Measurements from ENCODE around the gene CLDN6. TPM values are rescaled to one million over a fixed set of nuclear protein-coding genes. Genes with fewer than 3 reads are reported as not detected.

Gene CLDN6
- total and polyA plus RNA-seq, 7 experiments from 2014 or later: not detected

DNA sequence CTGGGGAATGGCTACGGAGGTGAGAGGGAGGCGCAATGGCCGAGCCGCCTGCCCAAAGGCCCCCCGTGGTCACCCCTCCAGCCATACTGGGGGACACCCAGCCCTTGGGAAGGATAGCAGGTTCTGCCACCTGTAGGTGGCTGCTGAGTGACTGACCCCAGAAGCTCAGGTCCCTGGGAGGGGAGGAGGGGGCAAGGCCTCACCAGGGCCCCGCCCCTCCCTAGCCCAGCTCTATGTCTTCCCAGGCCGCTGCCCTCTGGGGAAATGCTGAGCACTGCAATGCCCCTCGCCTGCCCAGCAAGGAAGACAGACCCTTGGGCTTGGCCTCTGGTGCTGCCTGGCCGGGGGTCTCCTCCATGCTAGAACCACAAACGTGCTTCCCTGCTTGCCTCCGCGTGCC is 16.7 kb downstream of the CLDN6 start:
- intact Hi-C loops (cut with micrococcal nuclease): no loop called here
- CTCF ChIA-PET: interaction anchor here (0.7 to 4.0 kb wide), 4 partner anchors 18 to 127 kb away, joined by 3 to 90 read pairs (median 4); partner anchors contain the start of genes FLYWCH2 and TNFRSF12A
- H3K9me3 Mint-ChIP-seq: no peaks in the 10 kb centered on the region
- H3K27ac Mint-ChIP-seq: no peak overlapping the region
- H3K27me3 Mint-ChIP-seq: peaks cover 0 to 13% (median 0%) of the 10 kb centered on the region in 5 donors
- ATAC-seq (no peak), DNase-seq (no peak)
- peaks cover 0 to 9% (median 4%) of the 10 kb centered on the region in 7 donors for H3K4me1 Mint-ChIP-seq
- Histone ChIP-seq H3K4me1 (ENCODE audit: control insufficient read depth in 2 of 2, insufficient read depth in 2 of 2, low read length in 2 of 2) (no peaks in the 10 kb centered on the region), H3K4me3 (ENCODE audit: low read length) (no peak overlapping the region), H3K27me3 (ENCODE audit: control insufficient read depth in 2 of 2, insufficient read depth in 2 of 2, low read length in 2 of 2) (no peaks in the 10 kb centered on the region), H3K36me3 (ENCODE audit: control insufficient read depth in 2 of 3, insufficient read depth in 3 of 3, low read length in 3 of 3) (no peaks in the 10 kb centered on the region), H3K9me3 (ENCODE audit: control insufficient read depth in 2 of 3, low read length in 3 of 3) (no peaks in the 10 kb centered on the region), H3K27ac (ENCODE audit: low read depth, low read length) (no peak overlapping the region)
- no peaks in the 10 kb centered on the region for H3K36me3 Mint-ChIP-seq
- POLR2A ChIA-PET: interaction anchor here (0.7 to 1.0 kb wide), 2 partner anchors 22 to 23 kb away, joined by 3 read pairs; partner anchors contain the start of genes HCFC1R1 and THOC6
- no peak overlapping the region for H3K4me3 Mint-ChIP-seq

GRCh38 chr16:3000540-3000939 is 17.4 kb downstream of the CLDN6 start:
- Mint-ChIP-seq H3K9me3 (no peaks in the 10 kb centered on the region), H3K4me3 (no peak overlapping the region), H3K27ac (no peak overlapping the region), H3K36me3 (no peaks in the 10 kb centered on the region), H3K27me3 (peaks cover 0 to 13% (median 0%) of the 10 kb centered on the region in 5 donors), H3K4me1 (peaks cover 0 to 9% (median 3%) of the 10 kb centered on the region in 7 donors)
- H3K36me3 ChIP-seq (ENCODE audit: control insufficient read depth in 2 of 3, insufficient read depth in 3 of 3, low read length in 3 of 3): no peaks in the 10 kb centered on the region
- no peak overlapping the region for H3K4me3 ChIP-seq (ENCODE audit: low read length)
- ChIA-PET POLR2A (interaction anchor here (1.0 kb wide), 1 partner anchor 24 kb away, joined by 3 read pairs; the partner anchor contains the start of genes HCFC1R1 and THOC6), CTCF (interaction anchor here (1.2 to 1.5 kb wide), 2 partner anchors 19 to 27 kb away, joined by 3 to 5 read pairs; partner anchors contain the start of gene TNFRSF12A)
- ATAC-seq (no peak), DNase-seq (no peak)
- no peaks in the 10 kb centered on the region for H3K4me1 ChIP-seq (ENCODE audit: control insufficient read depth in 2 of 2, insufficient read depth in 2 of 2, low read length in 2 of 2)
- intact Hi-C loops (cut with micrococcal nuclease): no loop called here
- no peak overlapping the region for H3K27ac ChIP-seq (ENCODE audit: low read depth, low read length)
- H3K9me3 ChIP-seq (ENCODE audit: control insufficient read depth in 2 of 3, low read length in 3 of 3): no peaks in the 10 kb centered on the region
- H3K27me3 ChIP-seq (ENCODE audit: control insufficient read depth in 2 of 2, insufficient read depth in 2 of 2, low read length in 2 of 2): no peaks in the 10 kb centered on the region

DNA sequence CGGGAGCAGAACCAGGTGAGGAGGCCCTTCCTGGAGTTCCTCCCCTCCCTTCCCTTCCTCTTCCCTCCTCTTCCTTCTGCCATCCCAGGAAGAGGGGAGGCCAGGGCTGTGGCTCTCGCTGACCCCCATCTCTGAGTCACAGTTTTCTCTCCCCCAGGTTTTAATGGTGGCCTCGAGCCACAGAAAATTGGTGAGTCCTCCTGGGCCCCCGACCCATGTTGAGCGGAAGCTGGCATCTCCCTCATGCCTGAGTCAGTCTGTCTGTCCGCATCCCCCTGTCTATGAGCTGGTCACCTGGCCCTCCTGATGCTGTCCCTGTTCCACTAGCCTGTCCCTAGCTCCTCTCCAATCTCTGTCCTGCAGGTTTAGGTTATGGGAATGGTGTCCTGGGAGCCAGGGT is 18.1 kb downstream of the CLDN6 start:
- no peaks in the 10 kb centered on the region for H3K9me3 Mint-ChIP-seq

GRCh38 chr16:2996298-2996697 is 21.7 kb downstream of the CLDN6 start:
- Mint-ChIP-seq H3K36me3 (no peaks in the 10 kb centered on the region), H3K9me3 (no peaks in the 10 kb centered on the region), H3K4me1 (no peaks in the 10 kb centered on the region), H3K4me3 (no peak overlapping the region), H3K27me3 (peaks cover 0 to 7% (median 0%) of the 10 kb centered on the region in 5 donors), H3K27ac (no peak overlapping the region)
- H3K27ac ChIP-seq (ENCODE audit: low read depth, low read length): no peak overlapping the region
- no peak overlapping the region for H3K4me3 ChIP-seq (ENCODE audit: low read length)
- ChIA-PET POLR2A (interaction anchor here (0.9 kb wide), 1 partner anchor 12 kb away, joined by 3 read pairs; no protein-coding TSS in a partner anchor), CTCF (interaction anchor here (0.8 kb wide), 1 partner anchor 31 kb away, joined by 3 read pairs; no protein-coding TSS in a partner anchor)
- ATAC-seq (no peak), DNase-seq (no peak)
- H3K36me3 ChIP-seq (ENCODE audit: control insufficient read depth in 2 of 3, insufficient read depth in 3 of 3, low read length in 3 of 3): no peaks in the 10 kb centered on the region
- H3K4me1 ChIP-seq (ENCODE audit: control insufficient read depth in 2 of 2, insufficient read depth in 2 of 2, low read length in 2 of 2): no peaks in the 10 kb centered on the region
- no peaks in the 10 kb centered on the region for H3K9me3 ChIP-seq (ENCODE audit: control insufficient read depth in 2 of 3, low read length in 3 of 3)
- no peaks in the 10 kb centered on the region for H3K27me3 ChIP-seq (ENCODE audit: control insufficient read depth in 2 of 2, insufficient read depth in 2 of 2, low read length in 2 of 2)
- intact Hi-C loops (cut with micrococcal nuclease): no loop called here

More for the DNA sequence above, 18.1 kb downstream of the CLDN6 start:
- no peaks in the 10 kb centered on the region for H3K36me3 Mint-ChIP-seq
- POLR2A ChIA-PET: no interaction called here
- peaks cover 0 to 7% (median 2%) of the 10 kb centered on the region in 7 donors for H3K4me1 Mint-ChIP-seq
- ATAC-seq (no peak), DNase-seq (no peak)
- H3K4me1 ChIP-seq (ENCODE audit: control insufficient read depth in 2 of 2, insufficient read depth in 2 of 2, low read length in 2 of 2): no peaks in the 10 kb centered on the region
- no peak overlapping the region for H3K27ac ChIP-seq (ENCODE audit: low read depth, low read length)
- H3K4me3 ChIP-seq (ENCODE audit: low read length): no peak overlapping the region
- H3K4me3 Mint-ChIP-seq: no peak overlapping the region
- H3K36me3 ChIP-seq (ENCODE audit: control insufficient read depth in 2 of 3, insufficient read depth in 3 of 3, low read length in 3 of 3): no peaks in the 10 kb centered on the region
- CTCF ChIA-PET: interaction anchor here (1.2 kb wide), 1 partner anchor 28 kb away, joined by 3 read pairs; no protein-coding TSS in a partner anchor
- no peaks in the 10 kb centered on the region for H3K9me3 ChIP-seq (ENCODE audit: control insufficient read depth in 2 of 3, low read length in 3 of 3)
- intact Hi-C loops (cut with micrococcal nuclease): no loop called here
- H3K27me3 Mint-ChIP-seq: peaks cover 0 to 10% (median 0%) of the 10 kb centered on the region in 5 donors
- no peaks in the 10 kb centered on the region for H3K27me3 ChIP-seq (ENCODE audit: control insufficient read depth in 2 of 2, insufficient read depth in 2 of 2, low read length in 2 of 2)
- no peak overlapping the region for H3K27ac Mint-ChIP-seq

- Mint-ChIP-seq H3K4me1 (no peaks in the 10 kb centered on the region), H3K4me3 (no peak overlapping the region), H3K27me3 (peaks cover 0 to 6% (median 0%) of the 10 kb centered on the region in 5 donors), H3K27ac (no peak overlapping the region), H3K9me3 (peaks cover 0 to 2% (median 0%) of the 10 kb centered on the region in 11 donors), H3K36me3 (no peaks in the 10 kb centered on the region)
- POLR2A ChIA-PET: no interaction called here
- no peak for ATAC-seq
- H3K36me3 ChIP-seq (ENCODE audit: control insufficient read depth in 2 of 3, insufficient read depth in 3 of 3, low read length in 3 of 3): no peaks in the 10 kb centered on the region
- CTCF ChIA-PET: no interaction called here
- H3K27ac ChIP-seq (ENCODE audit: low read depth, low read length): no peak overlapping the region
- H3K4me3 ChIP-seq (ENCODE audit: low read length): no peak overlapping the region
- no peak for DNase-seq
- H3K27me3 ChIP-seq (ENCODE audit: control insufficient read depth in 2 of 2, insufficient read depth in 2 of 2, low read length in 2 of 2): no peaks in the 10 kb centered on the region
- intact Hi-C loops (cut with micrococcal nuclease): no loop called here
- H3K9me3 ChIP-seq (ENCODE audit: control insufficient read depth in 2 of 3, low read length in 3 of 3): no peaks in the 10 kb centered on the region
- no peaks in the 10 kb centered on the region for H3K4me1 ChIP-seq (ENCODE audit: control insufficient read depth in 2 of 2, insufficient read depth in 2 of 2, low read length in 2 of 2)
Observed at GRCh38 chr16:2992383-2993081, 25.5 kb downstream of the CLDN6 start.

- DNase-seq (no peak), ATAC-seq (no peak)
- intact Hi-C loops (cut with micrococcal nuclease): no loop called here
- Mint-ChIP-seq H3K27ac (no peak overlapping the region), H3K27me3 (peaks cover 0 to 6% (median 0%) of the 10 kb centered on the region in 5 donors), H3K9me3 (peaks cover 0 to 2% (median 0%) of the 10 kb centered on the region in 11 donors), H3K4me1 (no peaks in the 10 kb centered on the region), H3K4me3 (no peak overlapping the region), H3K36me3 (no peaks in the 10 kb centered on the region)
- Histone ChIP-seq H3K36me3 (ENCODE audit: control insufficient read depth in 2 of 3, insufficient read depth in 3 of 3, low read length in 3 of 3) (no peaks in the 10 kb centered on the region), H3K4me3 (ENCODE audit: low read length) (no peak overlapping the region), H3K9me3 (ENCODE audit: control insufficient read depth in 2 of 3, low read length in 3 of 3) (no peaks in the 10 kb centered on the region), H3K27me3 (ENCODE audit: control insufficient read depth in 2 of 2, insufficient read depth in 2 of 2, low read length in 2 of 2) (no peaks in the 10 kb centered on the region), H3K27ac (ENCODE audit: low read depth, low read length) (no peak overlapping the region), H3K4me1 (ENCODE audit: control insufficient read depth in 2 of 2, insufficient read depth in 2 of 2, low read length in 2 of 2) (no peaks in the 10 kb centered on the region)
- CTCF ChIA-PET: interaction anchor here (0.6 to 0.9 kb wide), 2 partner anchors 9 to 12 kb away, joined by 3 read pairs; no protein-coding TSS in a partner anchor
- POLR2A ChIA-PET: no interaction called here
Observed at GRCh38 chr16:2991566-2992261, 26.3 kb downstream of the CLDN6 start.
